IPS-NIHi7 (cell line): ENCODE results near the gene RPL21.
"Not testable (repeated sequence)": the region's sequence is repeated elsewhere in the genome, so short reads cannot be mapped to it uniquely, and the experiment has no call there.

Source experiments
- DNase-seq: peaks from one replicate; pipeline ENCODE4 v3.0.0; 2012; ENCODE audit warnings: mixed read lengths; ENCODE audit errors: extremely low spot score

RPL21 gene

GRCh38 chr13:27251166-27252091 lies at the start of gene RPL21:
TSS of gene RPL21 (plus strand) at chr13:27251558. CDS start at chr13:27253777, 2,219 bp downstream.
- DNase-seq, result peak; percentile 84

GRCh38 chr13:27201661-27202060 lies 49.7 kb upstream of the RPL21 start:
- DNase-seq, result no peak

- DNase-seq, result no peak
These were observed 48.2 kb upstream of the RPL21 start for GRCh38 chr13:27203186-27203585.

- no peak for DNase-seq
These were observed 47.5 kb upstream of the RPL21 start for GRCh38 chr13:27203854-27204253.

GRCh38 chr13:27208514-27208913 lies 42.8 kb upstream of the RPL21 start:
- DNase-seq, result no peak

GRCh38 chr13:27211271-27211670 lies 40.1 kb upstream of the RPL21 start:
- DNase-seq, result no peak

GRCh38 chr13:27211771-27212364 lies 39.5 kb upstream of the RPL21 start:
- no peak for DNase-seq

- DNase-seq, result not testable (repeated sequence)
These were observed 38.0 kb upstream of the RPL21 start for GRCh38 chr13:27213386-27213785.

GRCh38 chr13:27217791-27218190 lies 33.6 kb upstream of the RPL21 start:
- DNase-seq, result not testable (repeated sequence)

- DNase-seq, result not testable (repeated sequence)
These were observed 32.5 kb upstream of the RPL21 start for GRCh38 chr13:27218861-27219260.

GRCh38 chr13:27219611-27220010 lies 31.7 kb upstream of the RPL21 start:
- no peak for DNase-seq

- not testable (repeated sequence) for DNase-seq
These were observed 29.3 kb upstream of the RPL21 start for GRCh38 chr13:27222100-27222499.

GRCh38 chr13:27226991-27227390 lies 24.4 kb upstream of the RPL21 start:
- DNase-seq, result no peak

GRCh38 chr13:27228131-27228530 lies 23.2 kb upstream of the RPL21 start:
- DNase-seq, result no peak

GRCh38 chr13:27229642-27230041 lies 21.7 kb upstream of the RPL21 start:
- DNase-seq, result no peak

GRCh38 chr13:27233964-27234363 lies 17.4 kb upstream of the RPL21 start:
- no peak for DNase-seq

GRCh38 chr13:27236478-27236877 lies 14.9 kb upstream of the RPL21 start:
- DNase-seq, result no peak

- no peak for DNase-seq
These were observed 8.7 kb upstream of the RPL21 start for GRCh38 chr13:27242702-27243101.

- DNase-seq, result no peak
These were observed 5.7 kb upstream of the RPL21 start for GRCh38 chr13:27245610-27246009.

GRCh38 chr13:27250833-27251165 lies 559 bp upstream of the RPL21 start:
- no peak for DNase-seq

GRCh38 chr13:27252467-27252866 lies 1.1 kb downstream of the RPL21 start:
- no peak for DNase-seq

- no peak for DNase-seq
These were observed 5.8 kb downstream of the RPL21 start for GRCh38 chr13:27257233-27257568.

GRCh38 chr13:27257648-27258253 lies 6.4 kb downstream of the RPL21 start:
- no peak for DNase-seq
